ENCODE measurements around the gene ZBTB7A. TPM values are rescaled to one million over a fixed set of nuclear protein-coding genes. Genes with fewer than 3 reads are reported as not detected.

Gene ZBTB7A
- total RNA-seq, 1 donor from 2014 or later = 30.0 TPM

DNA sequence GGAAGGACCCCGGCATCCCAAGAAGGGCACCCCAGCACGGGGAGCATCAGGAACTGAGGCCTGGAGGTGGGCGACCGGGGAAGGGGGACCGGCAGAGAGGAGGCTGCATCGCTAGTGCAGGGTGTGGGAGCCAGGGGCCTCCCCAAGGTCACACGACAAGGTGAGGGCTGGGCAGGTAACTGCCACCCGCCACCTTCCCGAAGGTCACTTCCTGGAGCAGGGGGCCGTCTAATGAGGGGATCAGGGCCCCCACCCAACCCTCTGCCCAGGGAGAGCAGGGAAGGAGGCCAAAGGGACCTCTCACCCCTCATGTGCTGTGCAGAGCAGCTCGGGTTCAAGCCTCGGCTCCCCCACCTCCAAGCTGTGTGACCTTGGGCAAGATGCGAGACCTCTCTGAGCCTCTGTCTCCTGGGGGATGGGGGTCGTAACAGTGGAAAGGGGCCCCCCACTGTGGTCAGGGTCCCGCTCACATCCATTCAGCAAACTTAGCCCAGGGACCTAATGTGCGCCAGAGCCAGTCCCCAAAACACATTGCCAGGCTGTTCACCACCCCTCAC, 6.0 kb downstream of the ZBTB7A start:
- Mint-ChIP-seq H3K36me3 (ENCODE audit: unreplicated experiment) (peaks cover 3% of the 10 kb centered on the region), H3K9me3 (ENCODE audit: unreplicated experiment) (no peaks in the 10 kb centered on the region), H3K27me3 (ENCODE audit: unreplicated experiment) (no peaks in the 10 kb centered on the region), H3K4me1 (ENCODE audit: unreplicated experiment) (peaks cover 36% of the 10 kb centered on the region), H3K4me3 (ENCODE audit: unreplicated experiment) (no peak overlapping the region), H3K27ac (ENCODE audit: unreplicated experiment) (no peak overlapping the region)
- TF ChIP-seq, protein P1, sequence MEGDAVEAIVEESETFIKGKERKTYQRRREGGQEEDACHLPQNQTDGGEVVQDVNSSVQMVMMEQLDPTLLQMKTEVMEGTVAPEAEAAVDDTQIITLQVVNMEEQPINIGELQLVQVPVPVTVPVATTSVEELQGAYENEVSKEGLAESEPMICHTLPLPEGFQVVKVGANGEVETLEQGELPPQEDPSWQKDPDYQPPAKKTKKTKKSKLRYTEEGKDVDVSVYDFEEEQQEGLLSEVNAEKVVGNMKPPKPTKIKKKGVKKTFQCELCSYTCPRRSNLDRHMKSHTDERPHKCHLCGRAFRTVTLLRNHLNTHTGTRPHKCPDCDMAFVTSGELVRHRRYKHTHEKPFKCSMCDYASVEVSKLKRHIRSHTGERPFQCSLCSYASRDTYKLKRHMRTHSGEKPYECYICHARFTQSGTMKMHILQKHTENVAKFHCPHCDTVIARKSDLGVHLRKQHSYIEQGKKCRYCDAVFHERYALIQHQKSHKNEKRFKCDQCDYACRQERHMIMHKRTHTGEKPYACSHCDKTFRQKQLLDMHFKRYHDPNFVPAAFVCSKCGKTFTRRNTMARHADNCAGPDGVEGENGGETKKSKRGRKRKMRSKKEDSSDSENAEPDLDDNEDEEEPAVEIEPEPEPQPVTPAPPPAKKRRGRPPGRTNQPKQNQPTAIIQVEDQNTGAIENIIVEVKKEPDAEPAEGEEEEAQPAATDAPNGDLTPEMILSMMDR (IDR thresholded peaks at IDR 0.05) = no peak
- DNase-seq (ENCODE audit: extremely low spot score, unreplicated experiment) = no peak

DNA sequence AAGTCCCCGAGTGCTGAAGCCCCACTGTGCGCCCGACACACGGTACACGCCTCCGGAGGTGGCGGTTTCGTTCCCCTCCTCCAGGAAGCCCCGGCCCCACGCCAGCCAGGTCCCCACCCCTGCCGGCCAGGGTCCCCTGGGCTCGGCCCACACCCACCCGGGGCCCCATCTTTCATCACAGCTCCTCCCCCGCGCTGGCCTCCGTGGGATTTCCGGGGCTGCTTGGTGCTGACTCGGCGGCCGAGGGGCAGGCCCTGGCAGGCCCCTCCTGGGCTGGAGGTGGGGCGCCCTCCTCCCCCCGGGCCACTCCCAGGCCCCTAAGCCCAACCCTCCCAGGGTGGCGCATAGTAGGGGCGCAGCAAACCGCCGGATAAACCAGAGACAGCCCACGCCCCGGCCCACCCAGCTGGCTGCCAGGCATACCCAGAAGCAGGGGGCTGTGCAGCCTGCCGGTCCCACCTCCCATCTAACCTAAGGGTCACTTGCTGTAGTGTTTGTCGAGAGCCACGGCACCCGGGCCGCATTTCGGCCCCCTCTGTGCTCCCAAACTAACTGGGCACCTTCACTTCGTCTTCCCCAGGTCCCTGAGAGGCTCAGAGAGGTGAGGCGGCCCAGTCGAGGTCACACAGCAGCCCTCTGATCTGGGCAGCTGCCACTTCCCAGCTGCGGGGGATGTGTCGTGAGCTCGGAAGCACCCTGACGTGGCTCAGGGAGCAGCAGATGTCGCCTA, 6.6 kb downstream of the ZBTB7A start:
- H3K36me3 Mint-ChIP-seq (ENCODE audit: unreplicated experiment) = peaks cover 3% of the 10 kb centered on the region
- H3K4me3 Mint-ChIP-seq (ENCODE audit: unreplicated experiment) = no peak overlapping the region
- no peaks in the 10 kb centered on the region for H3K9me3 Mint-ChIP-seq (ENCODE audit: unreplicated experiment)
- no peak for DNase-seq (ENCODE audit: extremely low spot score, unreplicated experiment)
- H3K27me3 Mint-ChIP-seq (ENCODE audit: unreplicated experiment) = no peaks in the 10 kb centered on the region
- peaks cover 37% of the 10 kb centered on the region for H3K4me1 Mint-ChIP-seq (ENCODE audit: unreplicated experiment)
- H3K27ac Mint-ChIP-seq (ENCODE audit: unreplicated experiment) = no peak overlapping the region
- TF ChIP-seq, protein P1 (IDR thresholded peaks at IDR 0.05) = no peak

DNA sequence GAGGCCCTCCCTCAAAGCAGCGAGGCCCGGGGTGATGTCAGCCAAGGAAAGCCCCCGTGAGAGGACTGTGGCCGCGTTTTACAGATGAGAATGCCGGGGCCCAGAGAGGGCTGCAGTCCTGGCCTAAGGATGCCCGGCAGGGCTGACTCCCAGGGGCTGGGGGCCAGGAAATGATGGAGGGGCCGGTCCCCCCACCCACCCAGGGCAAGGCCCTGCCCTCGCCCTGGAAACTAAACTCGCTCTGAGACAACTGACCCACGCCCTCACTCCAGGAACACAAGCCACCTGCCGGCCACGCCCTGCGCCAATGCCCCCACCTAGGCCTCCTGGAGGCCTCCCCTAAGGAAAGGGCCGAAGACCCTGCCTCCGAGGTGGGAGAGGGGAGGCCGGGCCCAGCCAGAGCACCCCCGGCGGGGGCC, 7.2 kb downstream of the ZBTB7A start:
- TF ChIP-seq, protein P1 (IDR thresholded peaks at IDR 0.05) = no peak
- Mint-ChIP-seq H3K27ac (ENCODE audit: unreplicated experiment) (peak overlapping the region; percentile 82), H3K4me1 (ENCODE audit: unreplicated experiment) (peaks cover 37% of the 10 kb centered on the region), H3K4me3 (ENCODE audit: unreplicated experiment) (no peak overlapping the region), H3K27me3 (ENCODE audit: unreplicated experiment) (no peaks in the 10 kb centered on the region), H3K36me3 (ENCODE audit: unreplicated experiment) (peaks cover 3% of the 10 kb centered on the region), H3K9me3 (ENCODE audit: unreplicated experiment) (no peaks in the 10 kb centered on the region)
- no peak for DNase-seq (ENCODE audit: extremely low spot score, unreplicated experiment)

DNA sequence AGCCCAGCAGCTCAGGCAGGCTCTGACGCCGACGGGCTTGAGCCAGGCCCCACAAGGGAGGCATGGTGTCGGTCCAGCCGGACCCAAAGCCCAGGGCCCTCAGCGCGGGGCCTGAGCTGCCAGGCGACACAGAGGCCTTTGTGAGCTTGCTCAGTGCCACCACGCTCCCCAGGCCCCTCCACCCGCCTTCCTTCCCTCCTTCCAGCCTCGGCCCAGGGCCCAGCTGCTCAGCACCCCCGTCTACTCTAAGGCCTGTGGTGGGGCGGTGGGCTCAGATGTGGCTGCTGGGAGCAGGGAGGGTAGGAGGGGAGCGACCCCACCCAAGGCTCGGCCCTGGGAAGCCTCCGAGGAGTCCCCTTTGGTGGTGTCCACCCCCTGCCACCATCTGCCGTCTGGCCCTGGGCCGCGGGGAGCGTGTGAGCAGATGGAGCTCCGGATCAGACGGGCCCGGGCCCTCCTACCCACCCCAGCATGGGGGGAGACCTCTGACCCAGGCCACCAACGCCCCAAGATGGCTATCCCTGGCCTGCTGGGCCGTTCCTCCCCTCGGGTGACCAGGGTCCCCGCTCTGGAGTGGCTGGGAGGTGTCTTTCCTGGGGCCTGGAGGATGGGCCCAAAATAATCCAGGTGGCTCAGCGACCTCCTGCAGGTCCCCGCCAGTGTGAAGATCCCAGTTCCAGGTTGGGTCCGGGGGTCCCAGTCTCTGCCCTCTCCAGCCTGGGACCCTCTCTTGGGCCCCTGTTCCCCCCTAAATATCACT, 7.8 kb downstream of the ZBTB7A start:
- no peak overlapping the region for H3K4me3 Mint-ChIP-seq (ENCODE audit: unreplicated experiment)
- no peaks in the 10 kb centered on the region for H3K27me3 Mint-ChIP-seq (ENCODE audit: unreplicated experiment)
- TF ChIP-seq, protein P1 (IDR thresholded peaks at IDR 0.05) = no peak
- H3K27ac Mint-ChIP-seq (ENCODE audit: unreplicated experiment) = peak overlapping the region; percentile 82
- H3K4me1 Mint-ChIP-seq (ENCODE audit: unreplicated experiment) = peaks cover 35% of the 10 kb centered on the region
- H3K36me3 Mint-ChIP-seq (ENCODE audit: unreplicated experiment) = peaks cover 3% of the 10 kb centered on the region
- no peak for DNase-seq (ENCODE audit: extremely low spot score, unreplicated experiment)
- H3K9me3 Mint-ChIP-seq (ENCODE audit: unreplicated experiment) = no peaks in the 10 kb centered on the region
